NT2/D1 (cell line): ENCODE measurements around the gene NOP16.

ENCODE experiments used
- DNase-seq: peaks from one replicate; pipeline ENCODE4 v3.0.0-alpha.2; 2011; ENCODE audit warnings: low read depth, low spot score
- H3K27me3 ChIP-seq: 2 replicates; pipeline ENCODE4 v1.6.0; 2011; ENCODE audit warnings: mild to moderate bottlenecking; ENCODE audit not compliant: insufficient read length, insufficient read depth
- H3K36me3 ChIP-seq: 2 replicates; pipeline ENCODE4 v1.6.1; 2011; ENCODE audit warnings: mild to moderate bottlenecking, low read length, mixed read lengths; ENCODE audit not compliant: insufficient read depth, insufficient read length
- H3K4me1 ChIP-seq: 2 replicates; pipeline ENCODE4 v1.5.1; 2011; ENCODE audit not compliant: insufficient read depth, insufficient read length
- H3K4me3 ChIP-seq: 2 replicates; pipeline ENCODE4 v1.5.1; 2011; ENCODE audit warnings: low read depth; ENCODE audit not compliant: insufficient read length
- H3K9ac ChIP-seq: 2 replicates; pipeline ENCODE4 v1.6.0; 2011; ENCODE audit warnings: low read depth; ENCODE audit not compliant: insufficient read length
- H3K9me3 ChIP-seq: 2 replicates; pipeline ENCODE4 v1.5.1; 2011; ENCODE audit warnings: mild to moderate bottlenecking, low read length; ENCODE audit not compliant: insufficient read depth
- SUZ12 ChIP-seq: IDR thresholded peaks from 2 replicates; pipeline ENCODE4 v1.6.1; 2011; ENCODE audit not compliant: insufficient read length, insufficient read depth; ENCODE audit errors: extremely low read depth
- YY1 ChIP-seq: IDR thresholded peaks from 2 replicates; pipeline ENCODE4 v1.6.1; 2011; ENCODE audit not compliant: insufficient read length, insufficient read depth
- ZNF274 ChIP-seq: IDR thresholded peaks from 2 replicates; pipeline ENCODE4 v1.6.1; 2011; ENCODE audit warnings: mild to moderate bottlenecking, low read depth, low read length

NOP16 gene

DNA sequence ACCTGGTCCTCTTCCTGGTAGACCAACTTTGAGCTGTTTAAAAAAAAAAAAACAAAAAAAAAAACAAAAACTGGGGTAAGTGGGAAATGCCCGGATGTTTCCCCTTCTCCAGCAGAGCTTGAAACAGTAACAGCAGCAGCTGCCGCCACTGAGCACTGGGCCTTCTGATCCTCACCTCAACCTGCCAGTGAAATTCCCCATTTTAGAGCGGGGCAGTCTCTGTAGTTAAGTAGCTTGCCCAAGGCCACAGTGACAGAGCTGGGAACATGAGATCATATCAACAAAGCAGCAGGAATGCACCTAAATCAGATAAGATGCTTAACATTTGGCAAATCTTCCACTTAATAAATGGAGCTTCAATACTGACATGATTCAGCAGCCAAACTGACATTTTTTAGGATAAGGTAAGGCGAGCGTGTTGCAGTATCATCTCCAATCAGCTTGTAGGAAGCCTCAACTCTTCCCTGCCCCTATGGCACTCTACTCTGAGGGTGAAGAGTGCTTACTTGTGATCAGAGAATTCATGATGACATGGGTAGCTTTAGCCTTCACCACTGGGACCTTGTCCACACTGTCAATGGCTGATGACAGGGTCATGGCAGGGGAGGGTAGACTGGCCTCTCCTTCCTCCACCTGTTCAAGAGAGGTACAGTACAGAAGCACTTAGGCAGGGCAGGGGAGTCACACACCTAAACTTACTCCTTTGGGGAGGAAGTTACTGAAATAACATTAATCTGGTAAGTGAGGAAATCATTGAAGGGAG, 36.1 kb downstream of the NOP16 start:
- no peaks in the 10 kb centered on the region for H3K9me3 ChIP-seq
- TF ChIP-seq ZNF274 = no peak
- no peak for TF ChIP-seq YY1
- no peak for TF ChIP-seq SUZ12
- no peak for DNase-seq

DNA sequence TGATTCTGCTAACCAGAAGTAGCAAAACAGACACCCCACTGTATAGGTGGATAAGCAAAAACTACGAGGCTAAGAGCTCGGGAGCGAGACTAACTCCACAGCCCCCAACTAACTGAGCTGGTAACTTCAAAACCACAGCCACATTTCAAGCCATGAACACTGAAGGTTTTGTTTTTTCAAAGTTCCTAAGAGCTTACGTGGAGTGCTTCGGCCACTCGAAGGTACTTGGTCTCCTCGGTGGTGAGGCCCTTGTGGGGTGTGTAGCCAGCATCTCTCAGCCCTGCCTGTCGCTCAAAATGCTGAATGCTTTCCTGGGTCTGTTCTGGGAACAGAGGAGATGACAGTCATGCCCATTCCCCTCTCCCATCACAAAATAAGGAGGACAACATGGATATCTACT, 38.0 kb downstream of the NOP16 start:
- no peak overlapping the region for H3K9ac ChIP-seq
- DNase-seq = no peak
- H3K4me1 ChIP-seq = no peaks in the 10 kb centered on the region
- no peaks in the 10 kb centered on the region for H3K9me3 ChIP-seq
- H3K27me3 ChIP-seq = no peaks in the 10 kb centered on the region
- H3K4me3 ChIP-seq = no peak overlapping the region
- peaks cover 94% of the 10 kb centered on the region for H3K36me3 ChIP-seq
- TF ChIP-seq ZNF274 (no peak), SUZ12 (no peak)

More for the DNA sequence above, 36.1 kb downstream of the NOP16 start:
- Histone ChIP-seq H3K36me3 (peaks cover 94% of the 10 kb centered on the region), H3K9ac (no peak overlapping the region), H3K4me1 (no peaks in the 10 kb centered on the region), H3K27me3 (no peaks in the 10 kb centered on the region), H3K4me3 (no peak overlapping the region)

DNA sequence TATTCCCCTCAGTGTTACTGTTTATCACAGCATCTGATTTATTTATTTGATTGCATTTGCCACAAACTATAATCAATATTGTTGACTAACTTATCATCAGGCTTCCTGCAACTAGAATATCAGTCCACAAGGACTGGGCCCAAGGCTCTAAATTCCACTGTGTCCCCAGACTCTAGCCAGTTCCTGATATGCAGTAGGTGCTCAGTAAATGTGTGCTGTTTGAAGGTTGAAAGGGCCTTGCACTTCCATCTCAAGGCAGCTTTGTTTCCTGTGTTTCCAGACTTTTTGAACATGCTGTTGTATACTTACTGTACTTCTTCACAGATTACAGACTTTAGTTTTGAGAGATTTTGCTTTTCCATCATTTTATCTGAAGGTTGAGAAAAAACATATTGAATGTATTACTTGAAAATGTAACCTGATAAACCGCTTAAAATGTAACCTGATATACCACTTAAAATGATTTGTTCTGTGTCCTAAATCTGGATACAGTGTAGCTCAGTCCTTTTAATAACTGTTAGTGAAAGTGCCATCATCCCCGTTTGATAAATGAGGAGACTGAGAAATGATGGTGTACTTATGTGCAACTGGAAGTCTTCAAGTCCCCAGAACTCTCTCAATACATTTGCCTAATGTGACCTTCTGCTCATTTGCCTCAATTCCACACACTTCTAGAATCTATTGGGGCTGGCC, 45.5 kb downstream of the NOP16 start:
- no peak for TF ChIP-seq YY1
- no peak for TF ChIP-seq SUZ12
- no peak for TF ChIP-seq ZNF274

DNA sequence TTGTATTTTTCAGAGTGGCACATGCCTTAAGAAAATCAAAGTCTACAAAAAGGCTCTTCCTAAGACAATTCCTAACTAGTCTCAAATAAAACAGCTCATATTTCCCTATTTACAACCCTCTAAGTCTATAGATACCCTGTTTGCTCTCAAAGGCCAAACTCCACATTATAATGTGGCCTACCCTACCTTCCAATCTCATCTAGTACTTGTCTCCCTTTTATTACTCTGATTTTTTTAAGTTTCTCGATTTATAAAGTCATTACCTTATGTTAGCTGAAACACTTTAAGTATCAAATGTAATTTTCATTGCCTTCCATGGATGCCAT, 46.3 kb downstream of the NOP16 start:
- TF ChIP-seq SUZ12 (no peak), ZNF274 (no peak), YY1 (no peak)

More for the DNA sequence above, 45.5 kb downstream of the NOP16 start:
- Histone ChIP-seq H3K4me1 (no peaks in the 10 kb centered on the region), H3K27me3 (no peaks in the 10 kb centered on the region), H3K9me3 (no peaks in the 10 kb centered on the region), H3K9ac (no peak overlapping the region), H3K36me3 (peaks cover 45% of the 10 kb centered on the region), H3K4me3 (no peak overlapping the region)
- no peak for DNase-seq

GRCh38 chr5:176341325-176342157, 46.9 kb downstream of the NOP16 start:
- no peak for DNase-seq
- Histone ChIP-seq H3K36me3 (peaks cover 45% of the 10 kb centered on the region), H3K9me3 (no peaks in the 10 kb centered on the region), H3K9ac (no peak overlapping the region), H3K27me3 (no peaks in the 10 kb centered on the region), H3K4me3 (no peak overlapping the region), H3K4me1 (no peaks in the 10 kb centered on the region)
- TF ChIP-seq ZNF274 = no peak
- TF ChIP-seq SUZ12 = no peak
- no peak for TF ChIP-seq YY1

More for the DNA sequence above, 46.3 kb downstream of the NOP16 start:
- H3K36me3 ChIP-seq = peaks cover 44% of the 10 kb centered on the region
- H3K4me1 ChIP-seq = no peaks in the 10 kb centered on the region
- no peak overlapping the region for H3K4me3 ChIP-seq
- H3K27me3 ChIP-seq = no peaks in the 10 kb centered on the region
- no peak overlapping the region for H3K9ac ChIP-seq
- H3K9me3 ChIP-seq = no peaks in the 10 kb centered on the region
- no peak for DNase-seq

- peaks cover 26% of the 10 kb centered on the region for H3K36me3 ChIP-seq
- no peak for DNase-seq
These were observed 49.1 kb downstream of the NOP16 start for GRCh38 chr5:176339304-176339703.

DNA sequence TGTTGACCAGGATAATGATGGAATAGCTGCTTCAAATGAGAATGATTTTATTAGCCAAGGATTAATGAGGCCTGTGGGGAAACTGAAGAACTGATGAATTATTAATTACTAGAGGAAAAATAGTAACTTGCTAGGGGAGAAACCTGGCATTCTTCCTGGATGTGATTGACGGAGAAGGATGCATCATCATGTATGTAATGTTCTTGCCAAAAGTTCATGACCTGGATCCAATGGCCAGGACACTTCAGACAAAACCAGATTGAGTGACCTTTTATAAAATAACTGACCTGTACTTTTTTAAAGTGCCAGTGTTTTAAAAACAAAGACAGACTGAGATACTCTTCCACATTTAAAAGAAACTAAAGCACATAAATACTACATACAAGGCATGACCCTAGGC, 50.5 kb downstream of the NOP16 start:
- no peak for DNase-seq
- no peaks in the 10 kb centered on the region for H3K9me3 ChIP-seq
- no peak for TF ChIP-seq SUZ12
- TF ChIP-seq ZNF274 = no peak
- no peak for TF ChIP-seq YY1
- H3K4me1 ChIP-seq = no peaks in the 10 kb centered on the region
- H3K4me3 ChIP-seq = no peak overlapping the region
- no peak overlapping the region for H3K9ac ChIP-seq
- peaks cover 24% of the 10 kb centered on the region for H3K36me3 ChIP-seq
- H3K27me3 ChIP-seq = no peaks in the 10 kb centered on the region

More at GRCh38 chr5:176339304-176339703, 49.1 kb downstream of the NOP16 start:
- H3K4me1 ChIP-seq = no peaks in the 10 kb centered on the region
- no peaks in the 10 kb centered on the region for H3K9me3 ChIP-seq
- no peak overlapping the region for H3K4me3 ChIP-seq
- H3K27me3 ChIP-seq = no peaks in the 10 kb centered on the region
- TF ChIP-seq YY1 (no peak), SUZ12 (no peak), ZNF274 (no peak)
- no peak overlapping the region for H3K9ac ChIP-seq
